Measurements from ENCODE around the gene RNF215. TPM values are rescaled to one million over a fixed set of nuclear protein-coding genes. Genes with fewer than 3 reads are reported as not detected.

RNF215 gene
- total RNA-seq = 17.3 and 25.2 TPM in 2 replicates

GRCh38 chr22:30386960-30387827 is at the start of gene RNF215:
RNF215 (minus strand) TSS chr22:30387411; CDS start chr22:30387313, 98 bp downstream.

GRCh38 chr22:30425616-30426387 is 38.6 kb upstream of the RNF215 start, which contains the start of gene MTFP1:
MTFP1 (plus strand) TSS chr22:30425768; CDS start chr22:30425880, 112 bp downstream.

GRCh38 chr22:30396871-30397655 is 9.9 kb upstream of the RNF215 start, which contains the start of gene SEC14L2:
SEC14L2 (plus strand) TSS chr22:30397018; CDS start chr22:30397117, 99 bp downstream.

GRCh38 chr22:30356449-30357235 is 30.6 kb downstream of the RNF215 start, which contains the start of the genes CCDC157 and SF3A1:
CCDC157 (plus strand) TSS chr22:30357007; CDS start chr22:30366001, 8,994 bp downstream.
SF3A1 (minus strand) TSS chr22:30356894; CDS start chr22:30356792, 102 bp downstream.

Other genes starting within 250 kb of the RNF215 start
- gene LIF, start 140.7 kb downstream of the RNF215 start, total RNA-seq = 42.5 and 60.8 TPM in 2 replicates
- gene OSM, start 120.6 kb downstream of the RNF215 start, total RNA-seq = not detected in 2 replicates
- gene CASTOR1, start 97.9 kb downstream of the RNF215 start, total RNA-seq = 7.3 and 13.3 TPM in 2 replicates
- gene TBC1D10A, start 60.5 kb downstream of the RNF215 start, total RNA-seq = 15.8 and 16.6 TPM in 2 replicates
- 49.6 and 50.7 TPM in 2 replicates for gene SF3A1, start 30.5 kb downstream of the RNF215 start, total RNA-seq
- gene CCDC157, start 30.4 kb downstream of the RNF215 start, total RNA-seq = 4.6 and 7.0 TPM in 2 replicates
- gene SEC14L2, start 9.6 kb upstream of the RNF215 start, total RNA-seq = 28.3 and 30.3 TPM in 2 replicates
- gene MTFP1, start 38.4 kb upstream of the RNF215 start, total RNA-seq = 15.5 and 75.1 TPM in 2 replicates
- gene SEC14L3, start 84.6 kb upstream of the RNF215 start, total RNA-seq = not detected in 2 replicates
- not detected in 2 replicates for gene SEC14L4, start 118.3 kb upstream of the RNF215 start, total RNA-seq
- gene SEC14L6, start 159.3 kb upstream of the RNF215 start, total RNA-seq = 4.7 and 8.1 TPM in 2 replicates
- 5.7 and 22.3 TPM in 2 replicates for gene GAL3ST1, start 187.3 kb upstream of the RNF215 start, total RNA-seq
- 55.5 and 80.2 TPM in 2 replicates for gene PES1, start 204.5 kb upstream of the RNF215 start, total RNA-seq
- gene TCN2, start 219.8 kb upstream of the RNF215 start, total RNA-seq = 9.1 and 80.5 TPM in 2 replicates
- gene SLC35E4, start 248.4 kb upstream of the RNF215 start, total RNA-seq = 12.2 and 14.8 TPM in 2 replicates

Data from mesangial cell (primary cell).